HG02623 (cell line): ENCODE results near the gene DLGAP1.

Experiments used
- ATAC-seq: cut with Tn5 transposase; IDR thresholded peaks from one replicate; pipeline ENCODE4 v1.9.1; 2021; ENCODE audit warnings: moderate library complexity; ENCODE audit not compliant: unreplicated experiment

Gene DLGAP1

DNA sequence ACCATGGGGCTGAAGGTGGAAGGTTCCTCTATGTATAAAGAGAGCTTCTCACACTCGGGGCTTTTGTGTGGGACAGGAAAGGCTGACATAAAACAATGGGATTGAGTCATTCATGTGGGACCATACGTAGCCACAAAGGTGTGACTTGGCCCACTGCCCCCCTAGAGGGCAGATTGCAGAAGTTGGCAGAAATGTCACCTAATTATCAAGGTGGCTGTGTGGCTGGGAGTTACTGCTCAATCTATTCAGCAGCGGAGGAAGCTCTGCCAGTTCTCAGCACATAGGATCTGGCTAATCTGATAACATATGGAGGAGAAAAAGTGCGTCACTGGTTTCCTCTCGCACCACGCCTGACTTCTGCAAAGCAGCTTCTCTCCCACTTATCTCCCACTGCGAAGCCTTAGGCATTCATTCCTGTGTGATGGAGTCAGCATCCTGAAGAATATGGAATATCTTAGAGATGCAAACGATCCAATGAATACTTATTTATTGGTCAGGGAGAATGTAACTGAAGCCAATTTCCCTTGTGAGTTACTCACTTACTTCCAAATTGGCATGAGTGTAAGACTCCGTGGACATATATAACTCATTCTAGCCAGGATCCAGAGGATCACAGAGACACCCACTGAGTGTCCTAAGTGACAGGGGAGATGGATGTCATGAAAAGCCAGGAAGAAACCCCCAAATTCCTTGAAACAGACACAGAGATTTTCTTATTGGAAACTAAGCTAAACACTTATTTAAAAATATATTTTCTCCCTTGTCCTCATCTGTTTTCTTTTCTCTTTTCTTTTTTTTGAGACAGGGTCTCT lies 660.4 kb downstream of the DLGAP1 start:
- ATAC-seq, result no peak

DNA sequence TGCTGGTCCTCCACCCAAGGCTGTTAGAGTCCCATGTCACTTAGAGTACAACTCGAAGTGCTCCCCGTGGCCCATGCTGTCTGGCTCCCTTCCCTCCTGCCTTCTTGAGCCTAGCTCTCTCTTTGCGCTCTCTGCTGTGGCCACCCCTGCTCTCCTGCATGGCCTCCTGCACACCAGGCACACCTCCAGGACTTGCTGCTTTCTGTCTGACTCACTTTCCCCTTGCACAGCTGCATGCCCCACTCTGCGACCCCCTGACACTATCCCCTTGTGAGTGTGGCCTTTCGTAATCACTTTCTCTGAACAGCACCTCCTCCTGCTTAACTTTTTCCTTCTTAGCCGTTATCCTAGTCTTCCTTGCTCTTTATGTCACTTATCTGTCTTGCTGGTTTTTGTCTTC lies 661.6 kb downstream of the DLGAP1 start:
- no peak for ATAC-seq

DNA sequence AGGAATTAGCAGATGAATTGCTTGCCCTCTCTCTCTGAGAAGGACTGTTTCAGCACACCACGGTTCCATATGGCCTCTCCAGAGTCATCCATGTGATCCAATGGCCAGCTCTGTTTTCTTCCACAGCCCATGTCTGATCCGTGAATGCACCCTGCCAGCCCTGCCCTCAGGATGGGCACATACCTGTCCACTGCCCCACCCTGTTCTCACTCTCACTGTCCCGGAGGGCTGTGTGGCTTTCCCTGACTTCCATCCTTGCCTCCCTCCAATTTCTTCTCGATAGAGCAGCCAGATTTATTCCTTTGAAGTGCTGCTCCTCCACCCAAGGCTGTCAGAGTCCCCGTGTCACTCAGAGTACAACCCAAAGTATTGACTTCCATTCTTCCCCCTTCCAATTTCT lies 662.0 kb downstream of the DLGAP1 start:
- ATAC-seq, result no peak

DNA sequence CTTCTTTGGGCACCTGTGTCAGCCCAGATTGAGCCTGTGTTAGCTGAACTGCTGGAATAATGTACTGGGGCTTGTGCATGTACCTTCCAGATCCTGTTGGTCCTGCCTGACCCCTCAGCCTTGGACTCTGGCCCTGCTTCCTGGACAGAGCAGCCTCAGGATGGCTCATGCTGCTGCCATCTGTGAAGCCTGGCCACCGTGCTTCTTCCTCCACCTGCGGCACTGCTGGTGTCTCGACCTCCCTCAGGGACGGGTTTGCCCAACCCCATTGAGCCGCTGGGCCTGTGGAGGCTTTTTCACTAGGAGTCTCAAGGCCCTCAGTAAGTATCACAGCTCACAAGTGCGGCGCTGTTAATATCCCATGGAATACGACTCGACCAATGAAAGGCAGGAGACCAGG lies 662.4 kb downstream of the DLGAP1 start:
- ATAC-seq, result no peak

DNA sequence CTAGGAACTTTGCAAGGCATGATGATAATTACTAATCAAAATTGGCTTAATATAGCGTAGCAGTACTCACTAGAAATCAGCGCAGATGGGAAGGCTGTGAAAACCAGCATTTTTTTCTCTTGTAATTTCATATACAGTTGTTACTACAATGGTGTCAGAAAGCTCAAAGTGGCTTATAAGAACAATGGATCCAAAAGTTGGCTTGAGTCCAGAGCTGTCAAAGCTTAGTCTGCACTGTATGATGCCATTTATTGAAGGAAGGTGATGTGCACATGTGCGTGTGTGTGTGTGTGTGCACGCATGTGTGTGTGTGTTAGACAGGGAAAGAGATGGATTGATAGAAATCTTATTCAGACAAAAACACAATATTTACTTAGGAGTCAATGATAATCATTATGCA lies 663.9 kb downstream of the DLGAP1 start:
- ATAC-seq, result no peak

DNA sequence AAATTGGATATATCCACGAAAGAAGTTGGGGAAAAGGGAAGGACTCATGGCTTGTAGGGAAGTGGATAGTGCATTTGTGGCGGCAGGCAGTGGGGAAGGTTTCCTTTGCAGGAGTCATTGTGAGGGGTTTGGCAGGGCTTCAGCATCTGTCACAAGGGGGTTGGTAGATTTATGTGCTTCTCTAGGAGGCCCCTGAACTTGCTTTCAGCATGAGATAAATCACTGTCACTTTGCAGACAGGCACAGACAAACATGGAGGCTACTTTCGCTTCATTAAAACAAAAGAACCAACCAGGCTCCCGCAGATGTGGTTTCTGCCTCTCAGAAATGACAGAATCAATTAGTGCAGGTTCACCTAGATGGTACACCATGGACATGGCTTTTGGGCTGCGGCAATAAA lies 664.4 kb downstream of the DLGAP1 start:
- no peak for ATAC-seq

DNA sequence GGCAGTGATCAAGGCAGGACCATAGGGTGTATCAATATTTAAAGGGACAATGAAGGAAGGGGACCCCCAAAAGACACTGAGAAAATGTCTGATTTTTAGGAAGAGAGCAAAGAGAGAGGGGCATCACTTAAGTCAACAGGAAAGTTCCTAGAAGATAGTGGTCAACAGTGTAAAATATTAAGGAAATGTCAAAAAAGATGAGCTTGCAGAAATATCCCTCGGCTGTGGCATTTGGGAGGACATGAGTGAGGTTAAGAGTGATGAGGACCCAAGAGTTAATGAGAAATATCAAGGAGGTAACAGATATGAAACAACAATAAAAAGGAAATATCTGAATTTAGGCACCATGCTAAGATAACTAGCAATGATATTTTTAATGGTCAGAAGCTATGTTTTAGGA lies 665.6 kb downstream of the DLGAP1 start:
- no peak for ATAC-seq

DNA sequence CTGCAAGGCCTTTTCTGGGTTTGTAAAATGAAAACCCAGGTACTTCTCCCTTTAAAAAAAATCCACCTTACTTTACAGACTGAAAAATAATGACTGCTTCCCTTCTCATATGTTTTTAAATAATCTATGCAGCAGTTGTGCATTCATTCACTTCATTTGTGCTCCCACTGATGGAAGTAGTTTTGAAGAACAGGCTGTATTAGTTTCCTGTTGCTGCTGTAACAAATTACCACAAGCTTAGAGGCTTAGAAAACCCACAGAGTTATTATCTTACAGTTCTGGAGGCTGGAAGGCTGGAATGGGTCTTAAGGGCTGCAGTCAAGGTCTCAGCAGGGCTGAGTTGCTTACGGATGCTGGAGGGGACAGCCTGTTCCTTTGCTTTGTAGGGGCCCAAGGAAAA lies 670.2 kb downstream of the DLGAP1 start:
- no peak for ATAC-seq

DNA sequence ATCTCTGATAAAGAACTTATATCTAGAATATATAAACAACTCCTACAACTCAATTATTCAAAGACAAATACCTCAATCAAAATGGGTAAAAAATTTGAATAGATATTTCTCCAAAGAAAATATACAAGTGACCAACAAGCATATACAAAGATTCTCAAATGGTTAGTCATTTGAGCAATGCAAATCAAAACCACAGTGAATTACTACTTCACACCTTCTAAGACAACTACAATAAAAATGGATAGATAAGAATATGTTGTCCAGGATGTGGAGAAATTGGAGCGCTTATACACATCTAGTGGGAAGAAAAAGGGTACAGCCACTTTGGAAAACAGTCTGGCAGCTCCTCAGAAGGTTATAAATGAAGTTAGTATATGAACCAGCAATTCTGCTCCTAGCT lies 672.2 kb downstream of the DLGAP1 start:
- ATAC-seq, result no peak

DNA sequence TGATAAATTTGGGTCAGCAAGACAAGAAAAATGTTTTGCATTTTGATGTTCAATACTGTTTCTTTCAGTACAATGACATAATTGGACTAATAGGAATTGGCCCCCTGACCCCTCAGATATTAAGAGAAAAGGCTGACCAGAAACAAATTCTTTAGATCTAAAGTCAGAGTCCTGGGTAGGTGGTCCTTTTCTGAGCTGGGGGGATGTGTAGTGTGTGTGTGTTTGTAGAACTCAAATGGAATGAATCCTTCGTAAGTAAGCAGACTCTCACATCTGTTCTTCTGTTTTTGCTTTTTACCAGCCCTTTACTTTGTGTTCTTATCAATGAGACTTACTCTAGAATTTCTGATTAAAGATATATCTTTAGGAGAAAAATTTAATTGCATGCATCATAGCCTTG lies 677.4 kb downstream of the DLGAP1 start:
- ATAC-seq, result no peak

DNA sequence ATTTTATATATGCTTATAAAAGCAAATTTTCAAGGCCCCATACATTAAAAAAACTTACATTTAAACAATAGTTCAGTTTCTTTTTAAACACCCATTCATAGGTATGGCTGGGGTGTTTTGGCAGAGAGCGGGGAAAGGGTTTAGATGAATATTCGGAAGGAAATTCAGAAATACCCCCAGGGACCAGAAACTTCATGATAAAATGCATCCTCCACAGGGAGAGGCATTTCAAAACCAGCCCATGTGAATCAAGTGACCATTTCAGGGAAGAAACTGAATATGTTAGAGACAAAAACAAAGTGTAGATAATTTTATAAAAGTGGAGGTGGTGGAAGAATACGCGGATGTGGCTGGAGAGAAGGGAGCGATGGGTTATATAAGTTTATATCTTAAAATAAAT lies 678.0 kb downstream of the DLGAP1 start:
- ATAC-seq, result no peak

DNA sequence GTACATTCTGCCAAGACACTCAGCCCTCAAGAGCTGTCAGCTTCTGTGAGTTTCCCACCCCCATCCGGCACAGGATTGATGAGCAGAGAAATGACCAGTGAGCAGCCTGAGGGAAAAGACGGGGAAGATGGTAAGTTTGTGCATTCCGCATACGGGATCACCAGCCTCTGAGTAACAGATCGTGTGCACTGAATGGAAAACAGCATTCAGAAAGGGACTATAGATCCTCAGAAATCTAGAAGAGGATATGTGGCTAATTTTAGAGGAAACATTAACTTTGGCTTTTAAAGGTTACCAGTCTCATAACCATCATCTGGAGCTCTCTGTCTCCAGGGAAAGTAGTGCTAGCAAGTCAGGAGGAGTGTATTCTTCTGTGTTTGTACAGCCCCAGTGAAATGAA lies 679.1 kb downstream of the DLGAP1 start:
- ATAC-seq, result no peak

DNA sequence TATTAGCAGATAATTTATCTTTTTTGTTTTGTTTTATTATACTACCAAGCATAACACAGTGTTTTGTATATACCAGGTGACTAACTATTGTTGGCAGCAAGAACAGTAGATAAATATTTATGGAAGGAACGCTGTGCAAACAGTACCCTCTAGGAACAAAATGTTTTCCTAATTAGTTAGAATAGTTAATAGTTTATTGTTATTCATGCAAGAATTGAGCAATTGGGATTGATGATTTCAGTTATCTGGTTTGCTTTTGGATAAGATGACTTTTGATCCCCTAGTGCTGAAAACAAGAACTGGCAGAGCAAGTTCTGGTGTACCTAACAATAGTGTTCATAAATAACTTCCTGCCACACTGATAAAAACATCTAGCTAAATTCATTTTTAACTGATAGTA lies 681.8 kb downstream of the DLGAP1 start:
- ATAC-seq, result no peak

DNA sequence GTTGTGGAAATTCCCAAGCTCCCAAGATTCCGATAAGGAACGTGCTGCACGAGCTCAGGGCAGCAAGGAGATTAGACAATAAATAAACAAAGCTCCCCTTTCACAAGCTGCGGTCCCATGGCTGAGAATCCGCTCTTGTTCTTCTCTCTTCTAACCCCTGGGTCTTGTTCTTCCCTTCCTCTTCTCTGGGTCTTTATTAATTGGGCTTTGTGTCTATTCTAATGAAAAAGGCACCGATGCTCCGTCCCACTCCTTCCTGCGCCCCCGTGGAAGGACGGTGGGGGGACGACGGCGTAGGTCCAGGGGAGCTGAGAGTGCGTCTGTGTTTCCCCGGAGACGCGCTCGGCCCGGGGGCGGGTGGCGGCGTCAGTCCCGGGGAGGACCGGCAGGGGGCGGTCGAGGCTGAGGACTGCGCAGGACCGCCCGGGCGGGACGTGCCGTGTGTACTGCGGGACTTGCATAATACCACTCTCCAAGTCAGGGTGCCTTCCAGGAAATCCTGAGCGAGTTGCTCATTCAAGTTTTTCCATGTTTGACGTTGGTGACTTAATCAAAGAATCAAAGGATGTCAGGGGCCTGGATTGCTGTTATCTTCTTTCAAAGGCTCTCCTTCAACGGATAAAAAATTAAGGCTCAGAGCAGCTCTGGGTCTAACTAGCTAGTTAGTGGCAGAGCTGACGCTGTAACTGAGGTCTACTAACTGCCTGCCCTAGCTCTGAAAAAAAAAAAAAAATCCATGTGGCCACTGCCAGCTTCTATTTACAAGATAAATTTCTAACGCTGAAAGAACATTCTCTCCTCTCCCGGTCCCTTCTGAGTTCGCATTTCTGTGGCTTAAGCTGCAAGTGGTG lies 683.8 kb downstream of the DLGAP1 start:
- peak; percentile 98 for ATAC-seq

DNA sequence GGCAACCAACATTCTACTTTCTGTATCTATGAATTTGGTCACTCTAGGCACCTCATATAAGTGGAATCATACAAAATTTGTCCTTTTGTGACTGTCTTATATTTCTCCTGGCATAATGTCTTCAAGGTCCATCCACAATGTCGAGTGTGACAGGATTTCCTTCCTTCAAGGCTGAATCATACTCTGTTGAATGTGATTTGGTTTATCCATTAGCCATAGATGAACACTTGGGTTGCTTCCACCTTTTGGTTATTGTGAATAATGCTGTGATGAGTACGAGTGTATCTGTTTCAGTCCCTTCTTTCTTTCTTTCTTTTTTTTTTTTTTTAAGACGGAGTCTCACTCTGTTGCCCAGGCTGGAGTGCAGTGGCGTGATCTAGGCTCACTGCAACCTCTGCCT lies 693.8 kb downstream of the DLGAP1 start:
- ATAC-seq, result no peak

DNA sequence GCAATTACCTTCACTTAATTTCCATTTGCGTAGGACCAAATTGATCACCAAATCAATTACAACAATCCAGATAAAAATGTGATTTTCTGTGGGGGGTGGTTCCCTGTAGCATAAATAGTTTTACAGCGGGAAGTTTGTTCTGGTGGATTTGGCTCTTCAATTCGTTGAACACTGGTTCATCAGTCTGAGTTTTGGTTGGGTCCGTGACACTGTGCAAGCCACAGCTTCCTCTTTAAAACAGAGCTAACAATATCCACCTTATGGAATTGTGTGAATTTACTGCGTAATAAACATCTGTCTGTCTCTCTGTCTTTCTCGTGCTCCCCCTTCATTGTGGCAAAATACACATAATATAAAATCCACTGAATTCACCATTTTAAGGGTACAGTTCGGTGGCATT lies 694.4 kb downstream of the DLGAP1 start:
- no peak for ATAC-seq

DNA sequence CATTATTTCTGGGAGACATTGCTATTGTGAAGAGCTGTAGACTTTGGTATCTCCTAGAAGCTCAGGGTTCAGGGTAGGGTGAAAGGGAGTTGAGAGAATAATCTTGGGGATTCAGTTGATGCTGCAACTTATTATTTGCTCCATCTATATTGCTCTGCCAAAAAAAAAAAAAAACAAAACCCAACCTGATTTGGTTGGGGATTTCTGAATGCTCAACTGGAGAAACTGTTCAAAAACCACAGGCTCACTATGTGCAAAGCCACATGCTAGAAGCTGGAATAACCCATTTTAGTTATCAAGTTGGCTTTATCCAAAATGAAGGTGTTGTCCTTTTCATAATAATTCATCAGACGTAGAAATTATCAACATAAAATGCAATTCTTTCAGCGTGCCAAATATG lies 696.0 kb downstream of the DLGAP1 start:
- ATAC-seq, result no peak

DNA sequence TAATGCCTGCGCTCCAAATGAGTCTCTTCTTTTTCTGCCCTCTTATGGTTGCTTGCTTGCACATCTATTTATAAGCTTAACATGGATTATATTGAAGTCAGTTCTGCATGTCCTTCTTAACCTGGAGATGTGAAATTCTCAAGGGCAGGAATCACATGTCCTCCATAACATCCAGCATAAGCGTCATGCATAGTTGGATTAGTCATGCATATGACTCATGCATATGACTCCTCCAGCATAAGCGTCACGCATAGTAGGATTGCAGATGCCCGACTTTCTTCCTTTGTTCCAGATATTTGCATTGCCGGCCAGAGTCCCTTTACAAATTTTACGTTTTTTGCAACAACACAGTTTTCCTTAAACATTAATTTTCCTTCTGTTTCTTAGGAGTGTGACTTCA lies 696.6 kb downstream of the DLGAP1 start:
- no peak for ATAC-seq

DNA sequence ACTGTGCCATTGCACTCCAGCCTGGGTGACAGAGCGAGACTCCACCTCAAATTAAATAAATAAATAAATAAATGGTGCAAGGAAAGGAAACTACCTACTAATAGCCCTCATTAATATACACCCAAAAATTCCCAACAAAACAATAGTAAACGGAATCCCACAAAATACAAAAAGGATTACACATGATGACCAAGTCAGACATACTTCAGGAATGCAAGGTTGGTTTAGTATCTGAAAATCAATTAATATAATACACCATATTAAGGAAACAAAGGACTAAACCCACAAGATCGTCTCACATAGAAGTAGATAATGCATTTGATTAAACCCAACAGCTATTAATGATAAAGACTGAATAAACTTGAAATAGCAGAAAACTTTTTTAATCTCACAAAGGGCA lies 697.7 kb downstream of the DLGAP1 start:
- no peak for ATAC-seq

DNA sequence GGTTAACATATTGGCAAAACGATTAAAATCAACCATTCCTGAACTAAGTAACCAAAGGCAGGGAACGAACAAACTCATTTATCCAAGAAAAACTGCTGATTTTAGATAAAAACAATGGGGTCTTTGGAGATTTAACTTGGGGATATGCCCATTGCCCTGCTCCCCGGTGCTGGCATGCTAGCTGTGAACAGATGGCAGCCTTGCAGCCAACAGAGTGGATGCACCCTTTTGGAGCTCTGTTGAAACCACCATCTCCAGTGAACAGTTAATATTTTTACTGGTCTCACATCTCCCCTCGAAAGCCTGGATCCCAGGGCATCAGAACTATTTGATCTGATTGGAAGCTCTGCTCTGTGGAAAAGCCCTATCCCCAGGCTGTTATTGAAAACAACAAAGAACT lies 702.0 kb downstream of the DLGAP1 start:
- no peak for ATAC-seq

DNA sequence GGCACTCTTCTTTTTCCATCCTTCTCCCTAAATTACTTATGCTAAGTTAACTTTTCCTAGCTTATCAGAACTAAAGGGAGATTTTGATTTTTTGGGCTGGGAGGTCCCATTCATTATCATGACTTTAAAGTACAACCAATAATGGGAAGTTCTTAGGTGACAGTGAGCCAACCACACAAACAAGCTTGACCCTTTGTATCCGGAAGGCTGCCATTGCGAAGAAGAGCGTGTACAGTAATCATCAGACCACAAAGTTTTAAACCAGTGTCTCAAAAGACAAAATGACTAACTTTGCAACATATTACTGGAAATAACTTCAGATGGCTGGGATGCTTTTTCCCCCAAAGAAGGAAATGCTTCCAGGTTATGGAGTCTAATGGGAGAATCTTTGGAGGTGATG lies 707.0 kb downstream of the DLGAP1 start:
- no peak for ATAC-seq

DNA sequence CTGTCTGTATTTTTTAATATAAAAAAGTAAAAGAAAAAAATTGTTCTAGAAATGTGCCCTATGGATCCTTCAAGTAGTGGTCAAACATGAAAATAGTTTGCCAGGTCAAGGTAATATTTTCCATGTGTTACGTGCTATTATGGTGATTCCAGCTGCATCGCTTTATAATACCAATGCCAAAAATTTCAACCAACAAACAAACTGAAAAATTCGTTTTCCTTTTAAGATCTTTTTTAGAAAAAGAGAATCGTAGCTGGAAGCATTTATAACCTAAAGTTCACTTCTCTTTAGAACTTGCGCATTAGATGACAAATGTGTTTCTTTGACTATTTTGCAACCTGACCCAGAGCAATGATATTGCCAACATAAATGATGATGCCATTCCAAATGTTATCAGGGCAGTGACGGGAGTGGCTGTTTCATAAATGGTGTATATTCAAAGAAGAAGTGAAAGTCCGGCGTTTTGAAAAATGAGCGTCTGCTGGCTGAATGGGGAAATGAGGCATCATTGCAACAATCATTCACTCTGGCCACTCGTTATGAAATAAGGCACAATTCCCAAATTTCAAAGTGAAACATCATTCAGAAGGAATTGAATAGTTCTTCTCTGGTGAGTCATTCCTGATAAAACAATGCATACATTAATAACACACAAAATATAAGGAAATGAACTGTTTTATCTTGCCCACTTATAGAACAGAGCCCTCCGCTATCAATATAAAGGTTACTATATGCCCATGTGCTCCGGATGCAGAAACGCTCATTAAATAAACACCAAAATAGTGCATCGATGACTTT lies 707.7 kb downstream of the DLGAP1 start:
- ATAC-seq, result no peak
